ENCODE results near the gene CTNND2.

The CTNND2 gene

GRCh38 chr5:11892832-11893231, 11.4 kb downstream of the CTNND2 start:
- CTCF ChIA-PET = no interaction called here
- POLR2A ChIA-PET = no interaction called here
- TF ChIP-seq CTCF (IDR thresholded peaks at IDR 0.05; ENCODE audit: insufficient read depth, low read length, missing control alignments) = no peak
- no peak overlapping the region for H3K4me3 ChIP-seq (ENCODE audit: low read depth, low read length)
- no peak for DNase-seq (ENCODE audit: low read depth, low spot score)

GRCh38 chr5:11890777-11891176, 13.5 kb downstream of the CTNND2 start:
- ChIA-PET CTCF (no interaction called here), POLR2A (no interaction called here)

GRCh38 chr5:11888221-11888620, 16.0 kb downstream of the CTNND2 start:
- DNase-seq (ENCODE audit: low read depth, low spot score) = no peak
- TF ChIP-seq CTCF (IDR thresholded peaks at IDR 0.05; ENCODE audit: insufficient read depth, low read length, missing control alignments) = no peak
- no peak overlapping the region for H3K4me3 ChIP-seq (ENCODE audit: low read depth, low read length)
- CTCF ChIA-PET = no interaction called here
- POLR2A ChIA-PET = no interaction called here

More at GRCh38 chr5:11890777-11891176, 13.5 kb downstream of the CTNND2 start:
- TF ChIP-seq CTCF (IDR thresholded peaks at IDR 0.05; ENCODE audit: insufficient read depth, low read length, missing control alignments) = no peak
- H3K4me3 ChIP-seq (ENCODE audit: low read depth, low read length) = no peak overlapping the region
- DNase-seq (ENCODE audit: low read depth, low spot score) = no peak

- DNase-seq (ENCODE audit: low read depth, low spot score) = no peak
- CTCF ChIA-PET = no interaction called here
- no peak for TF ChIP-seq CTCF (IDR thresholded peaks at IDR 0.05; ENCODE audit: insufficient read depth, low read length, missing control alignments)
Measured at GRCh38 chr5:11878814-11879213, 25.4 kb downstream of the CTNND2 start.

GRCh38 chr5:11873587-11873986, 30.7 kb downstream of the CTNND2 start:
- POLR2A ChIA-PET = no interaction called here
- TF ChIP-seq CTCF (IDR thresholded peaks at IDR 0.05; ENCODE audit: insufficient read depth, low read length, missing control alignments) = no peak
- no peak for DNase-seq (ENCODE audit: low read depth, low spot score)
- CTCF ChIA-PET = no interaction called here
- H3K4me3 ChIP-seq (ENCODE audit: low read depth, low read length) = no peak overlapping the region

More at GRCh38 chr5:11878814-11879213, 25.4 kb downstream of the CTNND2 start:
- H3K4me3 ChIP-seq (ENCODE audit: low read depth, low read length) = no peak overlapping the region
- POLR2A ChIA-PET = no interaction called here

- H3K4me3 ChIP-seq (ENCODE audit: low read depth, low read length) = no peak overlapping the region
- no peak for TF ChIP-seq CTCF (IDR thresholded peaks at IDR 0.05; ENCODE audit: insufficient read depth, low read length, missing control alignments)
- DNase-seq (ENCODE audit: low read depth, low spot score) = no peak
- ChIA-PET POLR2A (no interaction called here), CTCF (no interaction called here)
Measured at GRCh38 chr5:11869203-11869602, 35.0 kb downstream of the CTNND2 start.
